Measurements from ENCODE around the gene AFF3.

GRCh38 chr2:99637159-99637697 lies 505.2 kb downstream of the AFF3 start:
- no peak for TF ChIP-seq CTCF (IDR thresholded peaks at IDR 0.05)
- TF ChIP-seq ZFX (IDR thresholded peaks at IDR 0.05; ENCODE audit: borderline replicate concordance): no peak

Measured in 22Rv1 (cell line).